ENCODE data around the gene TDRD9. TPM values are rescaled to one million over a fixed set of nuclear protein-coding genes. Genes with fewer than 3 reads are reported as not detected.

Gene TDRD9
- polyA plus RNA-seq, 1 donor from 2014 or later, result 15.9 TPM

DNA sequence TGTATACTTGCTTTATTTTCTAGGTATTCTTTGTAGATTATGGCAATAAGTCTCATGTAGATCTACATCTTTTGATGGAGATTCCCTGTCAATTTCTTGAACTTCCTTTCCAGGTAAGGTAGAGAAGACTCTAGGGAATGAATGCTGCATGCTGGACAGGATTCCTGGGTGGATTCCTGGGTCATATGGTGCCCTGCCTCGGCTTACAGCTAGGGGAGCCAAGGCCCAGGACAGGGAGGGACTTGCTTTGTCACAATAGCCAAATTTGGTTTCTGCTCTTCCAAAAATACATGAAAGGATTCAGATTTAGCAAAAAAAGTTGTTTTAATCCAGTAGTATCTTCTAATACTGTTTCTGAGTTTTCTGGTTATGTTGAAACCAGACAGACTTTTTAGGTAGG lies 97.8 kb downstream of the TDRD9 start:
- no peak overlapping the region for H3K4me3 ChIP-seq (ENCODE audit: low read length)
- H3F3A ChIP-seq (ENCODE audit: insufficient read depth, low read length, poor library complexity, severe bottlenecking), result no peaks in the 10 kb centered on the region
- H3K9me3 ChIP-seq (ENCODE audit: low read length), result no peaks in the 10 kb centered on the region
- no peak overlapping the region for H3K9ac ChIP-seq (ENCODE audit: low read length)
- no peak overlapping the region for H3K27ac ChIP-seq (ENCODE audit: low read length)
- H3K79me2 ChIP-seq (replicated peaks; ENCODE audit: insufficient read depth, low read length), result no peaks in the 10 kb centered on the region
- TF ChIP-seq POLR2AphosphoS5 (IDR thresholded peaks at IDR 0.05), result no peak
- no peak for TF ChIP-seq MXI1 (conservative IDR thresholded peaks at IDR 0.05; ENCODE audit: poor library complexity, severe bottlenecking)
- no peak for TF ChIP-seq TAF1 (IDR thresholded peaks at IDR 0.05; ENCODE audit: low read depth)
- TF ChIP-seq, protein P1, sequence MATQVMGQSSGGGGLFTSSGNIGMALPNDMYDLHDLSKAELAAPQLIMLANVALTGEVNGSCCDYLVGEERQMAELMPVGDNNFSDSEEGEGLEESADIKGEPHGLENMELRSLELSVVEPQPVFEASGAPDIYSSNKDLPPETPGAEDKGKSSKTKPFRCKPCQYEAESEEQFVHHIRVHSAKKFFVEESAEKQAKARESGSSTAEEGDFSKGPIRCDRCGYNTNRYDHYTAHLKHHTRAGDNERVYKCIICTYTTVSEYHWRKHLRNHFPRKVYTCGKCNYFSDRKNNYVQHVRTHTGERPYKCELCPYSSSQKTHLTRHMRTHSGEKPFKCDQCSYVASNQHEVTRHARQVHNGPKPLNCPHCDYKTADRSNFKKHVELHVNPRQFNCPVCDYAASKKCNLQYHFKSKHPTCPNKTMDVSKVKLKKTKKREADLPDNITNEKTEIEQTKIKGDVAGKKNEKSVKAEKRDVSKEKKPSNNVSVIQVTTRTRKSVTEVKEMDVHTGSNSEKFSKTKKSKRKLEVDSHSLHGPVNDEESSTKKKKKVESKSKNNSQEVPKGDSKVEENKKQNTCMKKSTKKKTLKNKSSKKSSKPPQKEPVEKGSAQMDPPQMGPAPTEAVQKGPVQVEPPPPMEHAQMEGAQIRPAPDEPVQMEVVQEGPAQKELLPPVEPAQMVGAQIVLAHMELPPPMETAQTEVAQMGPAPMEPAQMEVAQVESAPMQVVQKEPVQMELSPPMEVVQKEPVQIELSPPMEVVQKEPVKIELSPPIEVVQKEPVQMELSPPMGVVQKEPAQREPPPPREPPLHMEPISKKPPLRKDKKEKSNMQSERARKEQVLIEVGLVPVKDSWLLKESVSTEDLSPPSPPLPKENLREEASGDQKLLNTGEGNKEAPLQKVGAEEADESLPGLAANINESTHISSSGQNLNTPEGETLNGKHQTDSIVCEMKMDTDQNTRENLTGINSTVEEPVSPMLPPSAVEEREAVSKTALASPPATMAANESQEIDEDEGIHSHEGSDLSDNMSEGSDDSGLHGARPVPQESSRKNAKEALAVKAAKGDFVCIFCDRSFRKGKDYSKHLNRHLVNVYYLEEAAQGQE (IDR thresholded peaks at IDR 0.05; ENCODE audit: borderline replicate concordance), result no peak
- TF ChIP-seq, protein P2, sequence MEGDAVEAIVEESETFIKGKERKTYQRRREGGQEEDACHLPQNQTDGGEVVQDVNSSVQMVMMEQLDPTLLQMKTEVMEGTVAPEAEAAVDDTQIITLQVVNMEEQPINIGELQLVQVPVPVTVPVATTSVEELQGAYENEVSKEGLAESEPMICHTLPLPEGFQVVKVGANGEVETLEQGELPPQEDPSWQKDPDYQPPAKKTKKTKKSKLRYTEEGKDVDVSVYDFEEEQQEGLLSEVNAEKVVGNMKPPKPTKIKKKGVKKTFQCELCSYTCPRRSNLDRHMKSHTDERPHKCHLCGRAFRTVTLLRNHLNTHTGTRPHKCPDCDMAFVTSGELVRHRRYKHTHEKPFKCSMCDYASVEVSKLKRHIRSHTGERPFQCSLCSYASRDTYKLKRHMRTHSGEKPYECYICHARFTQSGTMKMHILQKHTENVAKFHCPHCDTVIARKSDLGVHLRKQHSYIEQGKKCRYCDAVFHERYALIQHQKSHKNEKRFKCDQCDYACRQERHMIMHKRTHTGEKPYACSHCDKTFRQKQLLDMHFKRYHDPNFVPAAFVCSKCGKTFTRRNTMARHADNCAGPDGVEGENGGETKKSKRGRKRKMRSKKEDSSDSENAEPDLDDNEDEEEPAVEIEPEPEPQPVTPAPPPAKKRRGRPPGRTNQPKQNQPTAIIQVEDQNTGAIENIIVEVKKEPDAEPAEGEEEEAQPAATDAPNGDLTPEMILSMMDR (IDR thresholded peaks at IDR 0.05; ENCODE audit: poor library complexity, severe bottlenecking), result no peak
- TF ChIP-seq EZH2 (IDR thresholded peaks at IDR 0.05; ENCODE audit: borderline replicate concordance, insufficient read depth, low read length, poor library complexity, severe bottlenecking), result no peak
- no peak for TF ChIP-seq SMC3 (conservative IDR thresholded peaks at IDR 0.05; ENCODE audit: poor library complexity)
- no peak for TF ChIP-seq RAD21 (conservative IDR thresholded peaks at IDR 0.05)
- TF ChIP-seq EP300 (conservative IDR thresholded peaks at IDR 0.05; ENCODE audit: poor library complexity, severe bottlenecking), result no peak
- H2AFZ ChIP-seq (ENCODE audit: low read depth, low read length), result no peak overlapping the region
- H3K36me3 ChIP-seq (ENCODE audit: insufficient read depth, low read length), result no peaks in the 10 kb centered on the region
- H3K4me2 ChIP-seq (ENCODE audit: low read length), result no peak overlapping the region
- no peaks in the 10 kb centered on the region for H4K20me1 ChIP-seq (ENCODE audit: insufficient read depth)
- no peaks in the 10 kb centered on the region for H3K9me2 ChIP-seq (ENCODE audit: insufficient read depth, low read length)
- H3K27me3 ChIP-seq (ENCODE audit: insufficient read depth, low read depth, low read length), result no peaks in the 10 kb centered on the region

DNA sequence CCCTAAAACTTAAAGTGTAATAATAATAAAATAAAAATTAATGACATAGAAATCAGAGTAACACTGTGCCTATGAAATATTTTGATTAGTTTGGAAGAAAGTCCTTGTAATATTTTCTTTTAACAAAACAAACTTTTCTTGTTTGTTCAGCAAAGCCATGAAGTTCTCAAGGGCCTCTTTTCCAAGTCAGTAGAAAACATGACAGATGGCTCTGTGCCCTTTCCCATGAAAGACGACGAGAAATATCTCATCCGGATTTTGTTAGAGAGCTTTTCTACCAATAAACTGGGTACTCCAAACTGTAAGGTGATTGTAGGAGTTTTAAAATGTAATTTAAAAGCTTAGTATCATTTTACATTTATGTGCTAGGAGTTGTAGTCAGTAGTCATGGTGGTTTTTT lies 102.7 kb downstream of the TDRD9 start:
- H3K27me3 ChIP-seq (ENCODE audit: insufficient read depth, low read depth, low read length), result no peaks in the 10 kb centered on the region
- H3K9ac ChIP-seq (ENCODE audit: low read length), result no peak overlapping the region
- no peak overlapping the region for H2AFZ ChIP-seq (ENCODE audit: low read depth, low read length)

More for the DNA sequence above, 102.7 kb downstream of the TDRD9 start:
- H3K27ac ChIP-seq (ENCODE audit: low read length), result no peak overlapping the region
- no peaks in the 10 kb centered on the region for H3K9me2 ChIP-seq (ENCODE audit: insufficient read depth, low read length)
- H3K4me3 ChIP-seq (ENCODE audit: low read length), result no peak overlapping the region
- no peaks in the 10 kb centered on the region for H3F3A ChIP-seq (ENCODE audit: insufficient read depth, low read length, poor library complexity, severe bottlenecking)
- no peak overlapping the region for H3K4me2 ChIP-seq (ENCODE audit: low read length)
- no peaks in the 10 kb centered on the region for H3K9me3 ChIP-seq (ENCODE audit: low read length)
- TF ChIP-seq TAF1 (IDR thresholded peaks at IDR 0.05; ENCODE audit: low read depth), result no peak
- TF ChIP-seq RAD21 (conservative IDR thresholded peaks at IDR 0.05), result no peak
- TF ChIP-seq, protein P1 (IDR thresholded peaks at IDR 0.05; ENCODE audit: borderline replicate concordance), result no peak
- TF ChIP-seq MXI1 (conservative IDR thresholded peaks at IDR 0.05; ENCODE audit: poor library complexity, severe bottlenecking), result no peak
- TF ChIP-seq, protein P2 (IDR thresholded peaks at IDR 0.05; ENCODE audit: poor library complexity, severe bottlenecking), result no peak
- no peak for TF ChIP-seq POLR2AphosphoS5 (IDR thresholded peaks at IDR 0.05)
- TF ChIP-seq EZH2 (IDR thresholded peaks at IDR 0.05; ENCODE audit: borderline replicate concordance, insufficient read depth, low read length, poor library complexity, severe bottlenecking), result no peak
- TF ChIP-seq EP300 (conservative IDR thresholded peaks at IDR 0.05; ENCODE audit: poor library complexity, severe bottlenecking), result no peak
- no peak for TF ChIP-seq SMC3 (conservative IDR thresholded peaks at IDR 0.05; ENCODE audit: poor library complexity)
- H3K79me2 ChIP-seq (replicated peaks; ENCODE audit: insufficient read depth, low read length), result no peaks in the 10 kb centered on the region
- no peaks in the 10 kb centered on the region for H3K36me3 ChIP-seq (ENCODE audit: insufficient read depth, low read length)
- no peaks in the 10 kb centered on the region for H4K20me1 ChIP-seq (ENCODE audit: insufficient read depth)

Data from neural cell (in vitro differentiated cells).